AG04450 (cell line): ENCODE data around the gene SYT8. TPM values are rescaled to one million over a fixed set of nuclear protein-coding genes. Genes with fewer than 3 reads are reported as not detected.
A peak's percentile ranks its signal among the peaks of the same experiment; 100 is the strongest.

ENCODE experiments used
- CTCF ChIA-PET: fragments of 300-600, 350-600 bp; formaldehyde crosslinking; extraction: SDS; loops from one replicate; lab custom pipeline; 2022; ENCODE audit warnings: antibody characterized with exemption, inconsistent platforms; lab: Charles Lee
- POLR2A ChIA-PET: fragments of 350-600 bp; formaldehyde crosslinking; extraction: SDS; loops from one replicate; lab custom pipeline; 2021; ENCODE audit warnings: antibody characterized with exemption, inconsistent platforms; lab: Yijun Ruan, JAX
- DNase-seq: peaks from one replicate; pipeline ENCODE4 v3.0.0-alpha.2; 2011; ENCODE audit warnings: low read depth, low spot score
- H3K27ac ChIP-seq: one replicate; pipeline ENCODE4 v1.5.1; 2012; ENCODE audit warnings: low read depth, low read length, control low read depth
- H3K27me3 ChIP-seq: one replicate; pipeline ENCODE4 v1.6.0; 2012; ENCODE audit warnings: low read length; ENCODE audit not compliant: control insufficient read depth, insufficient read depth
- H3K4me3 ChIP-seq: 2 replicates; pipeline ENCODE4 v1.5.1; 2011; ENCODE audit warnings: mild to moderate bottlenecking, low read depth, low read length, control low read depth
- H3K9me3 ChIP-seq: 2 replicates; pipeline ENCODE4 v1.5.1; 2012; ENCODE audit warnings: low read length; ENCODE audit not compliant: control insufficient read depth, insufficient read depth
- CTCF ChIP-seq: IDR thresholded peaks from 2 replicates; pipeline ENCODE4 v1.5.1; 2011; ENCODE audit warnings: low read depth, low read length, control low read depth, inconsistent platforms
- polyA plus RNA-seq: library from polyadenylated mRNA; depleted of rRNA; stranded (reverse); fragments of >200 nt; gene quantifications from 2 replicates; pipeline ENCODE4 v1.2.3, GENCODE V29; 2011

The SYT8 gene
- polyA plus RNA-seq, 1 experiment: not detected

GRCh38 chr11:1823376-1824220 is 11.2 kb upstream of the SYT8 start:
- ChIA-PET CTCF (interaction anchor here (1.1 kb wide), 3 partner anchors 9 to 171 kb away, joined by 3 read pairs; no protein-coding TSS in a partner anchor), POLR2A (no interaction called here)
- Histone ChIP-seq H3K4me3 (no peak overlapping the region), H3K27ac (no peak overlapping the region), H3K27me3 (peaks cover 16% of the 10 kb centered on the region), H3K9me3 (peaks cover 7% of the 10 kb centered on the region; the same call in 1 of the 2 replicates)
- no peak for TF ChIP-seq CTCF
- DNase-seq: no peak

DNA sequence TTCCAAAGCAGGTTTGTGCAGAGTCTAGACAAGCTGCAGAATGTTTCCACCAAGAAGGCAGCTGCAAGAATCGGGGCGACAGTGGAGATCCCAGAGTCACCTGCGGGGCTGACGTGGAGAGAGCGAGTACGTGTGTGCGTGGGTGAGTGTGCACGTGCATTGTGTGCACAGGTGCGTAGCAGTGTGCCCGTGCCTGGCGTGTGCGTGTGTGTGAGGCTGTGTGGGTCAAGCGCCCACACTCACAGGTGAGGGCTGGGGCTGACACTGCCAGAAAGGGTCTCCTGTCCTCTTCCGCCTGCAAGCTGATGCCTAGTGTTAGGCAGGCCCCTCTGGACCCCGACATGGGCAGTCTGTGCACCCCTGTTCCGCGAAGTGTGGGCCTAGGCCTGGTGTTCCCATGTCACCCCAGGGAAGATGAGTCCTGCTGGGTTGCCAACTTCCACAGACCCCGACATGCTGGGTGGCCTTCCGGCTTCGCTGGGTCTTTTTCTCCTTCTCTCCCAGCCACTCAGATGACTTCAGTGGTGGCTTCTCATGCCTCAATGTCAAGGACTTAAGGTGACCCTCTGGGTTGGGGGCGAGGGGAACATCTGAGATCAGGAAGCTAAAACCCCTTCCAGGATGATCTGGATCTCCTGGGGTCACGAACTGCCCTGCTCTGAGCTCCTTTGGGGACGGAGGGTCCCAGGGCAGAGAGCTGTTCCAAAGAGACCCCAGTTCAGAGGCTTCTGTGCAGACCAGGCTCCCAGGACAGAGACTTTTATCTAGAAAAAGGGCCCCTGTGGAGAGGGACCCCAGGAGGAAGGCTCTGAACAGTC is 10.4 kb upstream of the SYT8 start:
- TF ChIP-seq CTCF: no peak
- no peaks in the 10 kb centered on the region for H3K9me3 ChIP-seq
- ChIA-PET POLR2A (interaction anchor here (0.6 kb wide), 1 partner anchor 172 kb away, joined by 3 read pairs; no protein-coding TSS in a partner anchor), CTCF (interaction anchor here (1.0 to 1.1 kb wide), 3 partner anchors 130 to 172 kb away, joined by 3 to 4 read pairs (median 3); no protein-coding TSS in a partner anchor)
- no peak for DNase-seq
- H3K27ac ChIP-seq: no peak overlapping the region
- H3K4me3 ChIP-seq: no peak overlapping the region
- H3K27me3 ChIP-seq: peaks cover 11% of the 10 kb centered on the region

- peaks cover 5% of the 10 kb centered on the region for H3K27me3 ChIP-seq
- DNase-seq: no peak
- H3K27ac ChIP-seq: no peak overlapping the region
- POLR2A ChIA-PET: interaction anchor here (0.6 kb wide), 1 partner anchor 172 kb away, joined by 3 read pairs; no protein-coding TSS in a partner anchor
- H3K4me3 ChIP-seq: no peak overlapping the region
- H3K9me3 ChIP-seq: no peaks in the 10 kb centered on the region
- CTCF ChIA-PET: interaction anchor here (1.0 kb wide), 2 partner anchors 131 to 173 kb away, joined by 3 to 4 read pairs; no protein-coding TSS in a partner anchor
- TF ChIP-seq CTCF: peak; percentile 31
Observed at GRCh38 chr11:1825039-1825740, 9.6 kb upstream of the SYT8 start.

- POLR2A ChIA-PET: no interaction called here
- Histone ChIP-seq H3K9me3 (no peaks in the 10 kb centered on the region), H3K27ac (no peak overlapping the region), H3K27me3 (peaks cover 10% of the 10 kb centered on the region), H3K4me3 (no peak overlapping the region)
- TF ChIP-seq CTCF: no peak
- no peak for DNase-seq
- CTCF ChIA-PET: interaction anchor here (1.0 to 1.5 kb wide), 3 partner anchors 132 to 173 kb away, joined by 3 to 7 read pairs (median 4); no protein-coding TSS in a partner anchor
Observed at GRCh38 chr11:1825785-1826451, 8.9 kb upstream of the SYT8 start.
